Neuronal stem cell (in vitro differentiated cells): ENCODE results near the gene CAMSAP2.

Experiments
- DNase-seq: peaks from one replicate; pipeline ENCODE4 v3.0.0-alpha.2; 2013; ENCODE audit warnings: low spot score
- H2AFZ ChIP-seq: one replicate; pipeline ENCODE4 v1.6.1; 2013; ENCODE audit warnings: mild to moderate bottlenecking, low read length, inconsistent platforms
- H2AK5ac ChIP-seq: 2 replicates; pipeline ENCODE4 v1.6.1; 2013; ENCODE audit warnings: low read depth, mild to moderate bottlenecking, inconsistent platforms, low read length, moderate library complexity, mixed read lengths
- H2BK120ac ChIP-seq: 2 replicates; pipeline ENCODE4 v1.6.1; 2013; ENCODE audit warnings: low read depth, mild to moderate bottlenecking, inconsistent platforms, low read length, moderate library complexity, mixed read lengths
- H2BK12ac ChIP-seq: one replicate; pipeline ENCODE4 v1.6.1; 2013; ENCODE audit warnings: low read length, inconsistent platforms
- H2BK15ac ChIP-seq: 2 replicates; pipeline ENCODE4 v1.6.1; 2013; ENCODE audit warnings: mild to moderate bottlenecking, low read length, inconsistent platforms, mixed read lengths
- H2BK5ac ChIP-seq: one replicate; pipeline ENCODE4 v1.6.1; 2013; ENCODE audit warnings: inconsistent platforms, mild to moderate bottlenecking, low read length, moderate library complexity
- H3K14ac ChIP-seq: one replicate; pipeline ENCODE4 v1.6.1; 2013; ENCODE audit warnings: low read length, inconsistent platforms
- H3K18ac ChIP-seq: 2 replicates; pipeline ENCODE4 v1.6.1; 2013; ENCODE audit warnings: low read length, inconsistent platforms
- H3K23ac ChIP-seq: 2 replicates; pipeline ENCODE4 v1.6.1; 2013; ENCODE audit warnings: low read depth, mild to moderate bottlenecking, mixed read lengths, low read length, inconsistent platforms; ENCODE audit not compliant: poor library complexity
- H3K27ac ChIP-seq: replicated peaks from 3 replicates; pipeline ENCODE4 v1.5.1; 2013; ENCODE audit warnings: low read length, inconsistent platforms
- H3K27me3 ChIP-seq, 3 experiments: 2 replicates each; pipeline ENCODE4 v1.6.1; 2013; ENCODE audit warnings: low read length in 3 of 3, mild to moderate bottlenecking in 2 of 3, inconsistent platforms in 1 of 3, low read depth in 1 of 3, mixed read lengths in 1 of 3, moderate library complexity in 1 of 3; ENCODE audit not compliant: control insufficient read depth in 3 of 3, insufficient read depth in 3 of 3
- H3K36me3 ChIP-seq, 2 donors: replicated peaks in 1 of 2; 2 replicates each; pipeline ENCODE4 v1.6.1; 2013; ENCODE audit warnings: low read length in 2 of 2; ENCODE audit not compliant: control insufficient read depth in 2 of 2, insufficient read depth in 2 of 2
- H3K4ac ChIP-seq: 2 replicates; pipeline ENCODE4 v1.6.1; 2013; ENCODE audit warnings: inconsistent platforms, mild to moderate bottlenecking, low read length, moderate library complexity
- H3K4me1 ChIP-seq, 2 donors: 1 replicate in 1 of 2; 2 replicates in 1 of 2; pipeline ENCODE4 v1.6.1; 2013; ENCODE audit warnings: low read length in 2 of 2, low read depth in 1 of 2; ENCODE audit not compliant: control insufficient read depth in 2 of 2, insufficient read depth in 1 of 2
- H3K4me2 ChIP-seq: one replicate; pipeline ENCODE4 v1.6.1; 2013; ENCODE audit warnings: mild to moderate bottlenecking, low read length, inconsistent platforms; ENCODE audit not compliant: insufficient read depth, poor library complexity, severe bottlenecking
- H3K4me3 ChIP-seq, 2 donors: 2 replicates each; pipeline ENCODE4 v1.5.1; 2013; ENCODE audit warnings: low read length in 2 of 2, mild to moderate bottlenecking in 2 of 2, inconsistent platforms in 1 of 2, moderate library complexity in 1 of 2
- H3K79me1 ChIP-seq: one replicate; pipeline ENCODE4 v1.6.1; 2013; ENCODE audit warnings: low read depth, mild to moderate bottlenecking, inconsistent platforms, low read length, moderate library complexity
- H3K9ac ChIP-seq: one replicate; pipeline ENCODE4 v1.6.1; 2013; ENCODE audit warnings: mild to moderate bottlenecking, low read depth, low read length, inconsistent platforms; ENCODE audit not compliant: poor library complexity
- H3K9me3 ChIP-seq, 2 donors: replicated peaks in 1 of 2; 2 replicates each; pipeline versions ENCODE3 to v1.6.1; 2013; ENCODE audit warnings: low read length in 2 of 2, mild to moderate bottlenecking in 2 of 2, inconsistent platforms in 1 of 2, low read depth in 1 of 2, mixed read lengths in 1 of 2, moderate library complexity in 1 of 2; ENCODE audit not compliant: control insufficient read depth in 2 of 2, insufficient read depth in 1 of 2
- H4K8ac ChIP-seq: one replicate; pipeline ENCODE4 v1.6.1; 2013; ENCODE audit warnings: low read depth, mild to moderate bottlenecking, inconsistent platforms, low read length, moderate library complexity
- H4K91ac ChIP-seq: one replicate; pipeline ENCODE4 v1.6.1; 2013; ENCODE audit warnings: low read length, low read depth, mild to moderate bottlenecking, inconsistent platforms; ENCODE audit not compliant: poor library complexity
- WGBS, 2 donors: extraction: QIAGEN DNeasy Blood & Tissue Kit; methylation state at CpG; one replicate each; pipeline ENCODE4 v1.1.7; 2013; ENCODE audit warnings: missing lambda C conversion rate in 2 of 2, mixed read lengths in 1 of 2; ENCODE audit not compliant: insufficient read length in 2 of 2, insufficient replicate concordance in 1 of 2; ENCODE audit errors: extremely low coverage in 2 of 2; 5-methylcytosine and 5-hydroxymethylcytosine counted together

The CAMSAP2 gene

GRCh38 chr1:200751717-200752116 lies 13.0 kb downstream of the CAMSAP2 start:
- no peak overlapping the region for H3K23ac ChIP-seq
- no peak overlapping the region for H2BK5ac ChIP-seq
- no peak overlapping the region for H2BK12ac ChIP-seq
- no peak overlapping the region for H2AFZ ChIP-seq
- H3K4ac ChIP-seq = no peak overlapping the region
- no peak overlapping the region for H4K8ac ChIP-seq
- no CpG with 5 or more reads among the region's 2 CpGs for WGBS, 2 donors
- H2AK5ac ChIP-seq = no peak overlapping the region
- peaks cover 1 to 2% of the 10 kb centered on the region in 2 donors for H3K4me1 ChIP-seq
- H3K9me3 ChIP-seq = no peaks in the 10 kb centered on the region
- H3K14ac ChIP-seq = no peak overlapping the region
- no peak for DNase-seq
- no peak overlapping the region for H3K4me3 ChIP-seq
- H3K36me3 ChIP-seq = peaks cover 5 to 67% of the 10 kb centered on the region in 2 donors
- H3K4me2 ChIP-seq = no peak overlapping the region
- H3K9ac ChIP-seq = no peak overlapping the region
- H3K18ac ChIP-seq = no peak overlapping the region
- peaks cover 7% of the 10 kb centered on the region for H3K79me1 ChIP-seq
- H2BK120ac ChIP-seq = no peak overlapping the region
- H4K91ac ChIP-seq = no peak overlapping the region
- no peak overlapping the region for H3K27ac ChIP-seq
- no peak overlapping the region for H2BK15ac ChIP-seq
- H3K27me3 ChIP-seq = no peaks in the 10 kb centered on the region

GRCh38 chr1:200753650-200754198 lies 15.0 kb downstream of the CAMSAP2 start:
- H3K36me3 ChIP-seq = peaks cover 5 to 52% of the 10 kb centered on the region in 2 donors
- H4K91ac ChIP-seq = no peak overlapping the region
- no peak overlapping the region for H3K23ac ChIP-seq
- peaks cover 7% of the 10 kb centered on the region for H3K79me1 ChIP-seq
- H2BK12ac ChIP-seq = no peak overlapping the region
- no peak overlapping the region for H4K8ac ChIP-seq
- H2BK120ac ChIP-seq = no peak overlapping the region
- no peak overlapping the region for H2AFZ ChIP-seq
- H2BK15ac ChIP-seq = no peak overlapping the region
- no peak overlapping the region for H3K14ac ChIP-seq
- H2BK5ac ChIP-seq = no peak overlapping the region
- no peak overlapping the region for H3K9ac ChIP-seq
- peaks cover 1 to 2% of the 10 kb centered on the region in 2 donors for H3K4me1 ChIP-seq
- no peak overlapping the region for H3K4me3 ChIP-seq
- no peak for DNase-seq
- no CpG with 5 or more reads among the region's 5 CpGs for WGBS, 2 donors
- H3K4me2 ChIP-seq = no peak overlapping the region
- no peak overlapping the region for H3K4ac ChIP-seq
- H3K27ac ChIP-seq = no peak overlapping the region
- peak overlapping the region; percentile 51 for H3K18ac ChIP-seq
- no peaks in the 10 kb centered on the region for H3K27me3 ChIP-seq
- H2AK5ac ChIP-seq = no peak overlapping the region
- H3K9me3 ChIP-seq = no peaks in the 10 kb centered on the region

- Histone ChIP-seq H3K27ac (no peak overlapping the region), H3K9me3 (no peaks in the 10 kb centered on the region), H4K8ac (no peak overlapping the region), H2BK15ac (no peak overlapping the region), H4K91ac (no peak overlapping the region), H2BK12ac (no peak overlapping the region), H3K23ac (no peak overlapping the region), H3K4me3 (no peak overlapping the region), H3K4me2 (no peak overlapping the region), H2BK120ac (no peak overlapping the region), H3K14ac (no peak overlapping the region), H3K27me3 (no peaks in the 10 kb centered on the region), H3K18ac (no peak overlapping the region), H2AFZ (no peak overlapping the region), H3K9ac (no peak overlapping the region), H3K4ac (no peak overlapping the region), H3K4me1 (no peaks in the 10 kb centered on the region), H2BK5ac (no peak overlapping the region), H3K79me1 (peaks cover 11% of the 10 kb centered on the region), H2AK5ac (no peak overlapping the region), H3K36me3 (peaks cover 5 to 45% of the 10 kb centered on the region in 2 donors)
- no CpG with 5 or more reads among the region's 3 CpGs for WGBS, 2 donors
- DNase-seq = no peak
These were observed 16.8 kb downstream of the CAMSAP2 start for GRCh38 chr1:200755456-200755855.

GRCh38 chr1:200762089-200762488 lies 23.4 kb downstream of the CAMSAP2 start:
- Histone ChIP-seq H2BK5ac (no peak overlapping the region), H3K79me1 (peaks cover 5% of the 10 kb centered on the region), H3K36me3 (peaks cover 5 to 76% of the 10 kb centered on the region in 2 donors), H3K27me3 (no peaks in the 10 kb centered on the region), H3K4me3 (no peak overlapping the region), H3K4me2 (no peak overlapping the region), H4K8ac (no peak overlapping the region), H3K9ac (no peak overlapping the region), H2AK5ac (no peak overlapping the region), H3K4ac (no peak overlapping the region), H3K18ac (no peak overlapping the region), H2BK12ac (no peak overlapping the region), H3K4me1 (no peaks in the 10 kb centered on the region), H3K23ac (no peak overlapping the region), H2BK120ac (no peak overlapping the region), H3K27ac (no peak overlapping the region), H3K9me3 (no peaks in the 10 kb centered on the region), H2AFZ (no peak overlapping the region), H4K91ac (no peak overlapping the region), H2BK15ac (no peak overlapping the region), H3K14ac (no peak overlapping the region)
- DNase-seq = no peak
